ENCODE measurements around the gene TAF7.
A peak's percentile ranks its signal among the peaks of the same experiment; 100 is the strongest.
"Not testable (repeated sequence)": the region's sequence is repeated elsewhere in the genome, so short reads cannot be mapped to it uniquely, and the experiment has no call there.

Gene TAF7, protein sequence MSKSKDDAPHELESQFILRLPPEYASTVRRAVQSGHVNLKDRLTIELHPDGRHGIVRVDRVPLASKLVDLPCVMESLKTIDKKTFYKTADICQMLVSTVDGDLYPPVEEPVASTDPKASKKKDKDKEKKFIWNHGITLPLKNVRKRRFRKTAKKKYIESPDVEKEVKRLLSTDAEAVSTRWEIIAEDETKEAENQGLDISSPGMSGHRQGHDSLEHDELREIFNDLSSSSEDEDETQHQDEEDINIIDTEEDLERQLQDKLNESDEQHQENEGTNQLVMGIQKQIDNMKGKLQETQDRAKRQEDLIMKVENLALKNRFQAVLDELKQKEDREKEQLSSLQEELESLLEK

DNA sequence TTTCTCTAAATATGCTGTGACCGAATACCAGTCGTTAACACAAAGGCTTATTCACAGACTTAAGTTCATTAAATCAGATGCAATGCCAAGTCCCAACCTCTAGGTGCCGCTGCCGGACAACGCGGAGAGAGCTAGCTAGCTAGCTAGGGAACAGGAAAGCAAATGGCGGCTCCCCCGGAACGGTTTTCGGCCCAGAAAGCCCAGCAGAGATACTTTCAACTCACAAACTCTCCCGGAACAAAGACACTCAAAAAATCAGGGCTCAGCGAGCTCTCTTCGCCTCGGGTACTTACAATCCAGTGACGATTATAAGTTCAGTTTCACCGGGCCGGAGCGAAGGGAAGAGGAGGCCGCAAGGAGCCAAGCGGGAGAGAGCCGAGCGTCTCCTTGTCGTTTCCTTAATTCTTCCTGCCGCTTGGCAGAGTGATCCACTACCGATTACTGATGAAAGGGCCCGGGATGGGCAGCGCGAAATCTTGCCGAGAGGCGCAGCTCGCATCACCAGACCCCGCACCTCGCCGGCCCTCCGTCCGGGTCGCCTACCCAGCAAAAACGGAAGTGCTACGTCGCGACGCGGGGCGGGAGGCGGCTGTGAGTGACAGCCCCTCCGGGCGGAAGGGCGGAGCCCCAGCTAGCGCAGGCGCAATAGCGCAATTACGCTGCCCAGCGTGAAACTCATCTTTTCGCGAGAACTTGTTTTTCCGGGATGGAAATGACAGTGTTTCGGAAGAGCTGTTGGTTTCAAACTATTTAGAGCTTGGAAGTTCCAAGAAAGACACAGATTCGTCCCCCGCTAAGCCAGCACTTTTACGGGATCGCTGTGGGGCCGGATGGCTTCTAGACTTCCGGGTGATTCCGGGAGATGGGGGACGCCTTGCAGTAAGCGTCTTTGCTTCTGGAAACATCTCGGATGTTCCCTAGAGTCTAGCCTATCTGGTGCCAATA, at the start of gene TAF7:
TAF7 (minus strand) TSS at position 560 of the 945 bp plus-strand sequence. CDS start 740 bp downstream, outside the sequence.
- H3K36me3 Mint-ChIP-seq = peaks cover 49% of the 10 kb centered on the region
- DNase-seq (ENCODE audit: low spot score in 2 of 2) = peak; percentile 84 to 94

DNA sequence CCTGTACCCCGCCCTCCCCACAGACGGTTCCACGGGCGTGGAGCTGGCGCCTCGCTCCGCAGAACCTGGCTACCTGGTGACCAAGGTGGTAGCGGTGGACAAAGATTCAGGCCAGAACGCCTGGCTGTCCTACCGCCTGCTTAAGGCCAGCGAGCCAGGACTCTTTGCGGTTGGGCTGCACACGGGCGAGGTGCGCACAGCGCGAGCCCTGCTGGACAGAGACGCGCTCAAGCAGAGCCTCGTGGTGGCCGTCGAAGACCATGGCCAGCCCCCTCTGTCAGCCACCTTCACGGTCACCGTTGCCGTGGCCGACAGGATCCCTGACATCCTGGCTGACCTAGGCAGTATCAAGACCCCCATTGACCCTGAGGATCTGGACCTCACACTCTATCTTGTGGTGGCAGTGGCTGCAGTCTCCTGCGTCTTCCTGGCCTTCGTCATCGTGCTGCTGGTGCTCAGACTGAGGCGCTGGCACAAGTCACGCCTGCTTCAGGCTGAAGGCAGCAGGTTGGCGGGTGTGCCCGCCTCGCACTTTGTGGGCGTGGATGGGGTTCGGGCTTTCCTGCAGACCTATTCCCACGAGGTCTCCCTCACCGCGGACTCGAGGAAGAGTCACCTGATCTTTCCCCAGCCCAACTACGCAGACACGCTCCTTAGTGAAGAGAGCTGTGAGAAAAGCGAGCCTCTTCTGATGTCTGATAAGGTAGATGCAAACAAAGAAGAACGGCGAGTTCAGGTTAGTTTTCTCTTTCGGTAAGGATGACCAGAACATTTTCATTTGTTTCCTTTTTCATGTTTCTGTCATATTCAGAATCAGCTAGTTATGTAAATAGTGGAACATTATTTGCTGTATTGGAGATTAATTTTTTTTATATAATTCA, 45.7 kb upstream of the TAF7 start:
- ATAC-seq (no peak), DNase-seq (ENCODE audit: low spot score in 2 of 2) (no peak)
- H3K27ac Mint-ChIP-seq = no peak overlapping the region
- H3K4me1 Mint-ChIP-seq = peaks cover 6% of the 10 kb centered on the region
- H3K4me3 Mint-ChIP-seq = no peak overlapping the region
- H3K9me3 Mint-ChIP-seq = peaks cover 17% of the 10 kb centered on the region
- H3K36me3 Mint-ChIP-seq = no peaks in the 10 kb centered on the region

More for the DNA sequence above, at the start of gene TAF7:
- Mint-ChIP-seq H3K4me3 (peak within 1 kb of the TSS; percentile 99), H3K9me3 (peaks cover 22% of the 10 kb centered on the region), H3K4me1 (peaks cover 36% of the 10 kb centered on the region), H3K27ac (peak within 1 kb of the TSS; percentile 100)
- peak; percentile 96 for ATAC-seq

DNA sequence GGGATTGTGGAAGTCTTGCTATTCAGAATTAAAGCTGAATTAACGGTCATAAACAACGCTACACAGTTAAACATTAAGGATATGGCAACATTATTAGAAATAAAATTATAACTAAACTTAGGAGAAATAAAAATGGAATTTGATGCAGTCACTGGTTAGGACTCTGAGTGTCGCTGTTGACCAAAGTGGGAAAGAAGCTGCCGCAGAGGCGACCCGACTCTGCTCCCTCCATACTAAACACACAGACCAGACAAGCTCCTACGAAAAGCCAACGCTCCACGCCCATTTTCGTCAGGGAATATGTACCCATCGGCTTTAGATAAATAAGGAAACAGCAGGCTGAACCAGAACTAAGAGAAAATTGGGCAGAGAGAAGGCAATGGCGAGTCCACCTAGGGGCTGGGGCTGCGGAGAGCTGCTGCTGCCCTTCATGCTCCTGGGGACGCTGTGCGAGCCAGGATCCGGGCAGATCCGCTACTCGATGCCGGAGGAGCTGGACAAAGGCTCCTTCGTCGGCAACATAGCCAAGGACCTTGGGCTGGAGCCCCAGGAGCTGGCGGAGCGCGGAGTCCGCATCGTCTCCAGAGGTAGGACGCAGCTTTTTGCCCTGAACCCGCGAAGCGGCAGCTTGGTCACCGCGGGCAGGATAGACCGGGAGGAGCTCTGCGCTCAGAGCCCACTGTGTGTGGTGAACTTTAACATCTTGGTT, 43.5 kb upstream of the TAF7 start, which contains the start of gene PCDHGA5:
PCDHGA5 (plus strand) TSS at position 211 of the 709 bp plus-strand sequence; CDS start at position 380, 169 bp downstream.
- ATAC-seq = no peak
- Mint-ChIP-seq H3K27ac (no peak within 1 kb of the TSS), H3K36me3 (no peaks in the 10 kb centered on the region), H3K9me3 (peaks cover 17% of the 10 kb centered on the region), H3K4me3 (no peak within 1 kb of the TSS), H3K4me1 (peaks cover 6% of the 10 kb centered on the region)
- DNase-seq (ENCODE audit: low spot score in 2 of 2) = no peak

DNA sequence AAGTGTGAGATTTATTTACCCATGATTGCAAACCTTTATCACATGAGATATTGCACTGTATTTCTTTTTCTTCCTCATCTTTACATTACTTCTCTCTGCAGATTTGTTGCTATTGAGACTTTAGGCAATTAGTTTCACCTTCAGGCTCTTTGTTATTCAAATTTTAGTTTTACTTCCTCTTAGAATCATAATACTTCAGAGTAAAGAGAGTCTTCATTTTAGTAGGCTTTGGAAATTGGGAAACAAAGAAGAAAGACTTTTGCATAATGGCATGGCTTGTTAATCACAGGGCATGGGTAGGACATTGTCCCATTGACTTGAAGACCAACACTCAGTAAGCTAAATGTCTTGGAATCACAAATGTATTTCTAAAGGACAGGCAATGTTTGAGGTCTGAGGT, 42.1 kb upstream of the TAF7 start:
- ATAC-seq = no peak
- H3K4me1 Mint-ChIP-seq = peaks cover 6% of the 10 kb centered on the region
- H3K4me3 Mint-ChIP-seq = no peak overlapping the region
- no peak overlapping the region for H3K27ac Mint-ChIP-seq
- DNase-seq (ENCODE audit: low spot score in 2 of 2) = no peak
- peaks cover 17% of the 10 kb centered on the region for H3K9me3 Mint-ChIP-seq
- no peaks in the 10 kb centered on the region for H3K36me3 Mint-ChIP-seq

DNA sequence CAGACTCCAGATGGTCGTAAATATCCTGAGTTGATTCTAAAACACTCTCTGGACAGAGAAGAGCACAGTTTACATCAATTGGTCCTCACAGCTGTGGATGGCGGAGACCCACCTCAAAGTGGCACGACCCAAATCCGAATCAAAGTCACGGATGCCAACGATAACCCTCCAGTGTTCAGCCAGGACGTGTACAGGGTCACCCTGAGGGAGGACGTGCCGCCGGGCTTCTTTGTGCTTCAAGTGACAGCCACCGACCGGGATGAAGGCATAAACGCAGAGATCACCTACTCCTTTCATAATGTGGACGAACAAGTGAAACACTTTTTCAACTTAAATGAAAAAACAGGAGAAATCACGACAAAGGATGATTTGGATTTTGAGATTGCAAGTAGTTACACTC, 40.1 kb upstream of the TAF7 start:
- Mint-ChIP-seq H3K9me3 (peaks cover 16% of the 10 kb centered on the region), H3K27ac (no peak overlapping the region), H3K4me1 (peaks cover 6% of the 10 kb centered on the region), H3K4me3 (no peak overlapping the region), H3K36me3 (no peaks in the 10 kb centered on the region)
- DNase-seq (ENCODE audit: low spot score in 2 of 2) (no peak), ATAC-seq (no peak)

DNA sequence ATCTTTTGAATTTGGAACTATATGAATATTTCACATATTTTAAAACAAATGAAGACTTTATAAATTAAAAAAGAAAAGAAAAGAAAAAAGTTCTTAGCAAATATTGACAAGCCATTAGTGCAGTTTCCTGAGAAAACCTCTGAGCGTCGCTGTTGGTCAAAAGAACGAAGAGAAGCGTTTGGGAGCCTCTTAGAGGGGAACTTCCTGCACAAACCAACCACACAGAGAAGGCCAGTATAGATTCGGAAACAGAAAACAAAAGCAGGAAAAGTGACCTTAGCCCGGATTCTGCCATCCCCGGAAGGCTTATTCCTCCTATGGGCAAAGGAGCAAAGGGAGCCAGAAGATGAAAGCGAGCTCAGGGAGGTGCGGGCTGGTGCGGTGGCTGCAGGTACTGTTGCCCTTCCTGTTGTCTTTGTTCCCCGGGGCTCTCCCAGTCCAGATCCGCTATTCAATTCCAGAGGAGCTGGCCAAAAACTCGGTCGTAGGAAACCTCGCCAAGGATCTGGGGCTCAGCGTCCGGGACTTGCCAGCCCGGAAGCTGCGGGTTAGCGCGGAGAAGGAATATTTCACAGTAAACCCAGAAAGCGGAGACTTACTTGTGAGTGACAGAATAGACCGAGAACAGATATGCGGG, 39.3 kb upstream of the TAF7 start, which contains the start of gene PCDHGB2:
PCDHGB2 (plus strand) TSS at position 205 of the 637 bp plus-strand sequence; CDS start at position 347, 142 bp downstream.
- H3K4me3 Mint-ChIP-seq = peak within 1 kb of the TSS; percentile 74
- peak within 1 kb of the TSS; percentile 63 for H3K27ac Mint-ChIP-seq
- H3K36me3 Mint-ChIP-seq = no peaks in the 10 kb centered on the region
- peaks cover 6% of the 10 kb centered on the region for H3K4me1 Mint-ChIP-seq
- peaks cover 10% of the 10 kb centered on the region for H3K9me3 Mint-ChIP-seq
- ATAC-seq = peak; percentile 28
- no peak for DNase-seq (ENCODE audit: low spot score in 2 of 2)

DNA sequence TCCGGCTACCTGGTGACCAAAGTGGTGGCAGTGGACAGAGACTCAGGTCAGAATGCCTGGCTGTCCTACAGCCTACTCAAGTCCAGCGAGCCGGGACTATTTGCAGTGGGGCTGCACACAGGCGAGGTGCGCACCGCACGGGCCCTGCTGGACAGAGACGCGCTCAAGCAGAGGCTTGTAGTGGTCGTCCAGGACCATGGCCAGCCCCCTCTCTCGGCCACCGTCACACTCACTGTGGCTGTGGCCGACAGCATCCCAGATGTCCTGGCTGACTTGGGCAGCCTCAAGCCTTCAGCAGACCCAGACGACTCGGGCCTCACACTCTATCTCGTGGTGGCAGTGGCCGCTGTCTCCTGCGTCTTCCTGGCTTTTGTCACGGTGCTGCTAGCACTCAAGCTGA, 36.4 kb upstream of the TAF7 start:
- H3K4me3 Mint-ChIP-seq = no peak overlapping the region
- no peak for ATAC-seq
- no peak for DNase-seq (ENCODE audit: low spot score in 2 of 2)
- H3K9me3 Mint-ChIP-seq = peaks cover 7% of the 10 kb centered on the region
- H3K36me3 Mint-ChIP-seq = no peaks in the 10 kb centered on the region
- H3K27ac Mint-ChIP-seq = no peak overlapping the region
- H3K4me1 Mint-ChIP-seq = peaks cover 6% of the 10 kb centered on the region

DNA sequence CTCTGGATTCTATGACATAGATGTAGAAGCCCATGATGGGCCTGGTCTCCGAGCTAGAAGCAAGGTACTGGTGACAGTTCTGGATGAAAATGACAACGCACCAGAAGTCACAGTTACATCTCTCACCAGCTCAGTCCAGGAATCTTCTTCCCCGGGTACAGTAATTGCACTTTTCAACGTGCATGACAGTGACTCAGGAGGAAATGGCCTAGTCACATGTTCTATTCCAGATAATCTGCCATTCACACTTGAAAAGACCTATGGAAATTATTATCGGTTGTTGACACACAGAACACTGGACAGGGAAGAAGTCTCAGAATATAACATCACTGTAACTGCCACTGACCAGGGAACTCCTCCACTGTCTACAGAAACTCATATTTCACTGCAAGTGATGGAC, 35.5 kb upstream of the TAF7 start:
- H3K27ac Mint-ChIP-seq = no peak overlapping the region
- H3K9me3 Mint-ChIP-seq = peaks cover 4% of the 10 kb centered on the region
- ATAC-seq (no peak), DNase-seq (ENCODE audit: low spot score in 2 of 2) (no peak)
- no peak overlapping the region for H3K4me3 Mint-ChIP-seq
- H3K4me1 Mint-ChIP-seq = peaks cover 6% of the 10 kb centered on the region
- no peaks in the 10 kb centered on the region for H3K36me3 Mint-ChIP-seq

DNA sequence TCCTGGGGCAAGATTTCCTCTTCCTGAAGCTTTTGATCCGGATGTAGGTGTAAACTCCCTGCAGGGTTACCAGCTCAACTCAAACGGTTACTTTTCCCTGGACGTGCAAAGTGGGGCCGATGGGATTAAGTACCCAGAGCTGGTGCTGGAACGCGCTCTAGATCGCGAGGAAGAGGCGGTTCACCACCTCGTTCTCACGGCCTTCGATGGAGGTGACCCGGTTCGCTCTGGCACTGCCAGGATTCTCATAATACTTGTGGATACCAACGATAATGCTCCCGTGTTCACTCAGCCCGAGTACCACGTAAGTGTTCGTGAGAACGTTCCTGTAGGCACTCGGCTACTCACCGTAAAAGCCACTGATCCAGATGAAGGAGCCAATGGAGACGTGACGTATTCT, 35.1 kb upstream of the TAF7 start:
- ATAC-seq = no peak
- no peak overlapping the region for H3K4me3 Mint-ChIP-seq
- peaks cover 4% of the 10 kb centered on the region for H3K9me3 Mint-ChIP-seq
- H3K27ac Mint-ChIP-seq = no peak overlapping the region
- H3K36me3 Mint-ChIP-seq = no peaks in the 10 kb centered on the region
- H3K4me1 Mint-ChIP-seq = peaks cover 6% of the 10 kb centered on the region
- DNase-seq (ENCODE audit: low spot score in 2 of 2) = no peak

DNA sequence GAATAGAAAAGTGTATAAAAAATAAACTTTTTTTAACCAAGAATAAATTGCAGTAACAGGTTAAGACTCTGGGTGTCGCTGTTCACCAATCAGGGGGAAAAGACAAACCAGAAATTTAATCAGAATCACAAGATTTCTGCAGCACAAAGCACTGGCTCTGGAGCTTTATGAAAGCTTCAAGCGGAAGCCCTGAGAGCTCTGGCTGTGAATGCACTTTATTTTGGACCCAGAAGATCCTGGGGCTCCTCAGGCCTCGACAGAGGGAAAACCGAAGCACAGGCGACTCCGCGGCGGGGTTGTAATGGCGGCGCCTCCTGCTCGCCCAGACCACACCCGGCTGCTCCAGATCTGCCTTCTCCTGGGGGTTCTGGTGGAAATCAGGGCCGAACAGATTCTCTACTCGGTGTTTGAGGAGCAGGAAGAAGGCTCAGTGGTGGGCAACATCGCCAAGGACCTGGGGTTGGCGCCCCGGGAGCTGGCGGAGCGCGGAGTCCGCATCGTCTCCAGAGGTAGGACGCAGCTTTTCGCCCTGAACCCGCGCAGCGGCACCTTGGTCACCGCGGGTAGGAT, 34.4 kb upstream of the TAF7 start, which contains the start of gene PCDHGA4:
PCDHGA4 (plus strand) TSS at position 122 of the 570 bp plus-strand sequence; CDS start at position 209, 87 bp downstream.
- Mint-ChIP-seq H3K9me3 (peaks cover 6% of the 10 kb centered on the region), H3K36me3 (no peaks in the 10 kb centered on the region), H3K4me3 (peak within 1 kb of the TSS; percentile 39), H3K27ac (no peak within 1 kb of the TSS), H3K4me1 (peaks cover 9% of the 10 kb centered on the region)
- DNase-seq (ENCODE audit: low spot score in 2 of 2) (peak in 1 of 2 donors; percentile 45), ATAC-seq (no peak)

DNA sequence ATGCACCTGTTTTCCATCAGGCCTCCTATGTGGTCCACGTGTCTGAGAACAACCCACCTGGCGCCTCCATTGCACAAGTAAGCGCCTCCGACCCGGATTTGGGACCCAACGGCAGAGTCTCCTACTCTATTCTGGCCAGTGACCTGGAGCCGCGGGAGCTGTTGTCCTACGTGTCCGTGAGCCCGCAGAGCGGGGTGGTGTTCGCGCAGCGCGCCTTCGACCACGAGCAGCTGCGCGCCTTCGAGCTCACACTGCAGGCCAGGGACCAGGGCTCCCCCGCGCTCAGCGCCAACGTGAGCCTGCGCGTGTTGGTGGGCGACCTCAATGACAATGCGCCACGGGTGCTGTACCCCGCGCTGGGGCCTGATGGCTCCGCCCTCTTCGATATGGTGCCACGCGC, 31.0 kb upstream of the TAF7 start:
- Mint-ChIP-seq H3K9me3 (peaks cover 8% of the 10 kb centered on the region), H3K27ac (no peak overlapping the region), H3K36me3 (no peaks in the 10 kb centered on the region), H3K4me3 (no peak overlapping the region), H3K4me1 (peaks cover 6% of the 10 kb centered on the region)
- DNase-seq (ENCODE audit: low spot score in 2 of 2) (no peak), ATAC-seq (no peak)

DNA sequence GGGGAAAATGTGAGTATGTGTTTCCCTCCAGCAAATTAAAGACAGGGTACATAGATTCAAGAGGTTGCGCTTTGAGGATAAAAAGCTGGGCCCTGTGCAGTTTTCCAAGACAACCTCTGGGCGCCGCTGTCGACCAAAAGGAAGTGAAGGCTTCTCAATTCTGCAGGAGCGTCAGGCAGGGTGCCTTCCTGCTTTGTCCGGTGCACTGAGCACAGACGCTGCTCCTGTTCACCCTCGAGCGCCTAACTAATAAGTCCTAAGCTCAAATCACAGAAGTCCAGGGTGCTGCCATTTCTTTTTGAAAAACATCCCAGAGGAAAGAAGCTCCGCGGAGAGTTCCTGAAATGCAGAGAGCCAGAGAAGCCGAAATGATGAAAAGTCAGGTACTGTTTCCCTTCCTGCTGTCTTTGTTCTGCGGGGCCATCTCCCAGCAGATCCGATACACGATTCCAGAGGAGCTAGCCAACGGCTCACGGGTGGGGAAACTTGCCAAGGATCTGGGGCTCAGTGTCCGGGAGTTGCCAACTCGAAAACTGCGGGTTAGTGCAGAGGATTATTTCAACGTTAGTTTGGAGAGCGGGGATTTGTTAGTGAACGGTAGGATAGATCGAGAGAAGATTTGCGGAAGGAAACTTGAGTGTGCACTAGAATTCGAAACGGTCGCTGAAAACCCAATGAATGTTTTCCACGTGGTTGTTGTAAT, 29.5 kb upstream of the TAF7 start, which contains the start of gene PCDHGB1:
PCDHGB1 (plus strand) TSS at position 183 of the 703 bp plus-strand sequence; CDS start at position 345, 162 bp downstream.
- Mint-ChIP-seq H3K27ac (no peak within 1 kb of the TSS), H3K9me3 (peaks cover 12% of the 10 kb centered on the region), H3K4me1 (peaks cover 6% of the 10 kb centered on the region), H3K36me3 (no peaks in the 10 kb centered on the region), H3K4me3 (peak within 1 kb of the TSS; percentile 54)
- DNase-seq (ENCODE audit: low spot score in 2 of 2) (peak in 1 of 2 donors; percentile 51), ATAC-seq (peak; percentile 57)

DNA sequence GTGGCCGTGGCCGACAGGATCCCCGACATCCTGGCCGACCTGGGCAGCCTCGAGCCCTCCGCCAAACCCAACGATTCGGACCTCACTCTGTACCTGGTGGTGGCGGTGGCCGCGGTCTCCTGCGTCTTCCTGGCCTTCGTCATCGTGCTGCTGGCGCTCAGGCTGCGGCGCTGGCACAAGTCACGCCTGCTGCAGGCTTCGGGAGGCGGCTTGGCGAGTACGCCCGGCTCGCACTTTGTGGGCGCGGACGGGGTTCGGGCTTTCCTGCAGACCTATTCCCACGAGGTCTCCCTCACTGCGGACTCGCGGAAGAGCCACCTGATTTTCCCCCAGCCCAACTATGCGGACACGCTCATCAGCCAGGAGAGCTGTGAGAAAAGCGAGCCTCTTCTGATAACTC, 25.4 kb upstream of the TAF7 start:
- H3K4me1 Mint-ChIP-seq; H3K27ac Mint-ChIP-seq; DNase-seq (ENCODE audit: low spot score in 2 of 2); H3K36me3 Mint-ChIP-seq; ATAC-seq; H3K4me3 Mint-ChIP-seq: not testable (repeated sequence)
- H3K9me3 Mint-ChIP-seq = peaks cover 12% of the 10 kb centered on the region

Measured in stimulated activated effector memory CD8-positive, alpha-beta T cell treated with anti-CD3 and anti-CD28 coated beads, Interleukin-12 subunit alpha, Interleukin-12 subunit beta, amount 100 ng/mL, for 72 hours (primary cell).